Stimulated activated CD4-positive, alpha-beta T cell treated with anti-CD3 and anti-CD28 coated beads, Interleukin-2, amount 100 ng/mL, for 24 hours (primary cell): ENCODE measurements around the gene DDX46.
"Not testable (repeated sequence)": the region's sequence is repeated elsewhere in the genome, so short reads cannot be mapped to it uniquely, and the experiment has no call there.

Source experiments
- DNase-seq, 2 donors: peaks; one replicate each; pipeline ENCODE4 v3.0.0-alpha.2; 2020

Gene DDX46

DNA sequence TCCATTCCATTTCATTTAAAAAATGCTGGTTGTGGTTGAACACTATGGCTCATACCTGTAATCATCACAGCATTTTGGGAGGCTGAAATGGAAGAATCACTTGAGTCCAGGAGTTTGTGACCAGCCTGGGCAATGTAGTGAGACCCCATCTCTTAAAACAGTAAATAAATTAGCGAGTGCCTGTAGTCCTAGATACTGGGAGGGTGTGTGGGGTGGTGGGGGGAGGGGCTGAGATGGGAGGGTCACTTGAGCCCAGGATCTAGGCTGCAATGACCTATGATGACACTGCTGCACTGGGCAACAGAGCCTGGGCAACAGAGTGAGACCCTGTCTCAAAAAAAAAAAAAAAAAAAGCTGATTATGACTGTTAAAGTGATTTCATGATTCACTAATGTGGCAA is 29.1 kb downstream of the DDX46 start:
- DNase-seq: no peak

DNA sequence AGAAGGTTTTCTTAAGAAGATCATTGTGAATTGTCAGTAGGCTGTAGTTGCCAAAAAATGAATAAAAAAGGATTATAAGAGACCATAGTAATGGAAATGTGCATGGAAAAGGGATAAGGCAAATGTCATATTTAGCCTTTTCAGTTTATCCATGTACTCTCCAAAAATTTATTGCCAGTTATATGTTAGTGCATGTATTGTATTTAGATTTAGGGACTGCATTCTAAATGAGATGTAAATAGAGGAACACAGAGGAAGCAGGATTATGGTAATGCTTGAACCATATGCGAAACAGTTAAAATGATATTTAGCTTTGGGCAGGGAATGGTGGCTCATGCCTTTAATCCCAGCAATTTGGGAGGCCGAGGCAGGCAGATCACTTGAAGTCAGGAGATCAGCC is 33.0 kb downstream of the DDX46 start:
- no peak for DNase-seq

DNA sequence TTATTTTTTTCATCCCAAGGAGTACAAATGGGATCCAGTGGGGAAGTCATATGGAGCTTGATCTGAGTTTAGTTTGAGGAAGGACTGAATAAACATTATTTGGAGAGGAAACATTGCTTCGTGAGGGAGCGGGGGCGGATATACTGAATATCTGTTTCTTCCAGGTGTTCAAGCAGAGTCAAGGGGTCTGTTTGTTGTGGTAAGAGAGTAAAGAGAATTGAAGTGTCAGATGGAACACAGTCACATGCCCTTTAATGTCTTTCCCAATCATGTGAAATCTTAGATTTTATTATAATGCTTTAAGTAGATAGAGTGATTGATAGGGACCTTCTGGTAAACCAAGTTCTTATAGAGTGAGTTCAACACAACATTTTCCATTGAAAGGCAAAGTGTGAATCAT is 33.7 kb downstream of the DDX46 start:
- no peak for DNase-seq

DNA sequence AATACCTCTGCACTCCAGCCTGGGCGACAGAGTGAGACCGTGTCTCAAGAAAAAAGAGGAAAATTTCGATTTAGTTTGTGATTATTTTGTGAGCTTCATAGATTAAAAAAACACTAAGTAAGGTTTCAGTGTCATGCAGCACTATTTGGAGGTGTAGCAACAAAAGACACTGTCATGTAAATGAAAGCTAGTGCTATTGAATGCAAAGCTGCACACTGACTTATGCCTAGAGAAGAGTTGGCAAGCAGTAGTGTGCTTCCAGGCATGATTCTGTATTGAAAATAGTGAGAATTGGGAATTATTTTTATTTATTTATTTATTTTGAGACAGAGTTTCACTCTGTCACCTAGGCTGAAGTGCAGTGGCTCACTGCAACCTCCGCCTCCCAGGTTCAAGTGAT is 34.5 kb downstream of the DDX46 start:
- DNase-seq: no peak

DNA sequence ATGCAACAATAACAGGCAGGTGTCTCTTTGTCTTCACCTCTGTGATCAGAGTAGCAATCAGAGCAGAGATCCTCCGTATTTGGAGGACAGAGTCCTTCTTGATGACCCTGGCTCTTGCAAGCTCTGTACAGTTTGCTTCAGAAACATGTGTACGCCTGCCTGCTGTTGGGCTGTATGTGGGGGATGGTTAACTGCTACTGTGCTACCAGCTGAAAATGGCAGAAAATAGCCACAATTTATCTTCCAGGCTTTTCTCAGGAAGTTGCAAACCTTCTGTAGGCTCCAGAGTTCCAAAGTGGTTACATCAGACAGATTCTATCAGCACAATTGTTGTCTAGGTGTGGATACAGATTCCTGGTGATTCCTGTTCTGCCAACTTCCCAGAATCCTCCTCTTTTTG is 35.5 kb downstream of the DDX46 start:
- DNase-seq: no peak

DNA sequence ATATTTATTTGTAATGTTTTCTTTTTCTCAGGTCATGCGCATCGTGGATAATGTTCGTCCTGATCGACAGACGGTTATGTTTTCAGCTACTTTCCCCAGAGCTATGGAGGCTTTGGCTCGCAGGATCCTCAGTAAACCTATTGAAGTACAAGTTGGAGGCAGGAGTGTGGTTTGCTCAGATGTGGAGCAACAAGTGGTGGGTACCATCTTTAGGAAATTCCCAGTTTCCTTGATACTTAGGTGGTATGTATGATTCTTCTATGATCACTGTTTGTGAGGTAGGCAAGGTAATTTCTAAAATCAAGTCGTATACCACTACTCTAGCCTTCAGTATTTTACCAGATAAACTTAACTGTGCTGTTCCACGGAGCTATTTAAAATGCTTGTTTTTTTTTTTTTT is 36.2 kb downstream of the DDX46 start:
- no peak for DNase-seq

DNA sequence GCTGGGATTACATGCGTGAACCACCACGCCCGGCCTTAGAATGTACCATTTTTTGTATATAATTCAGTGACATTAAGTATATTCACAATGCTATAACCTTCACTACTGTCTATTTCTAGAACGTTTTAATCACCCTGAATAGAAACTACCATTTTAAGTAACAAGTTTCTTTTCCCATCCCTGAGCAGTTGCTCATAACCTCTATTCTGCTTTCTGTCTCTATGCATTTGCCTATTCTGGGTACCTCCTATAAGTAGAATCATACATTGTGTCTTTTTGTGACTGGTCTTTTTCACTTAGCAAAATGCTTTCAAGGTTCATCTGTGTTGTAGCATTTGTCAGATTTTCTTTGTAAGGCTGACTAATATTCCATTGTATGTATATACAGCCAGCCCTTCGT is 39.9 kb downstream of the DDX46 start:
- DNase-seq: no peak

DNA sequence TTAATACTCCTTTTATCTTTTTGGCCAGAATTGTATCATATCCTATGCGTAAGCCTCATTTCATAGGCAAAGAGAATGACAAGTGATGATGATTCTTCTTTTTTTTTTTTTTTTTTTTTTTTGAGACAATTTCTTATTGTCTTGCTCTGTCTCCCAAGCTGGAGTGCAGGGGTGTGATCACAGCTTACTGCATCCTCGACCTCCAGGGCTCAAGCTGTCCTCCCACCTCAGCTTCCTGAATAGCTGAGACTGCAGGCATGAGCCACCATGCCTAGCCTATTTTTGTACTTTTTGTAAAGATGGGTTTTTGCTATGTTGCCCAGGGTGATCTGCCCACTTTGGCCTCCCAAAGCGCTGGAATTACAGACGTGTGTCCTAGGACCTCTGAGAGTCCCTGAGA is 45.2 kb downstream of the DDX46 start:
- no peak for DNase-seq

DNA sequence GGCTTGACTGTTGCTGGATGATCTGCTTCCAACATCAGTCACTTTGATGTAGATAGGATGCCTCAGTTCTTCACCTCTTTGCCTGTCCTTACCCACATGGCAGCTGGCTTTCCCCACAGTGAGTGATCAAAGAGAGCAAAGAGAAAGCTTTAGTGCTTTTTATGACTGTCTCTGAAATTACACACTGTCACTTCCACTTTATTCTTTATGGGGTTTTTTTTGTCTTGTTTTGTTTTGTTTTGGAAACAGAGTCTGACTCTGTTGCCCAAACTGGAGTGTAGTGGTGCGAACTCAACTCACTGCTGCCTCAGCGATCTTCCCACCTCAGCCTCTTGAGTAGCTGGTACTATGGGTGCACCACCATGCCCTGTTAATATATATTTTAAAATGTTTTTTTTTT is 54.8 kb downstream of the DDX46 start:
- DNase-seq: no peak

DNA sequence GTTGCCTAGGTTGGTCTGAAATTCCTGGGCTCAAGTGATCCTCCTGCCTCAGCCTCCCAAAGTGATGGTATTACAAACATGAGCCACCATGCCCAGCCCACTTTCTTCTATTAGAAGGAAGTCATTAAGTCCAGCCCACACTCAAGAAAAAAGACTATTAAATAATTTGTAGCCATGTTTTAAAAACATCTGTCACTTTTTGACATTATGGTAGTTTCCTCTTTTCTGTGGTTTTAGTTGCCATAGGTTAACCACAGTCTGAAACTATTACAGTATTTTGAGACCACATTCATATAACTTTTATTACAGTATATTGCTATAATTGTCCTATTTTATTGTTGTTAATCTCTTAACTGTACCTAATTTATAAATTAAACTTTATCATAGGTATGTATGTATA is 55.2 kb downstream of the DDX46 start:
- no peak for DNase-seq

DNA sequence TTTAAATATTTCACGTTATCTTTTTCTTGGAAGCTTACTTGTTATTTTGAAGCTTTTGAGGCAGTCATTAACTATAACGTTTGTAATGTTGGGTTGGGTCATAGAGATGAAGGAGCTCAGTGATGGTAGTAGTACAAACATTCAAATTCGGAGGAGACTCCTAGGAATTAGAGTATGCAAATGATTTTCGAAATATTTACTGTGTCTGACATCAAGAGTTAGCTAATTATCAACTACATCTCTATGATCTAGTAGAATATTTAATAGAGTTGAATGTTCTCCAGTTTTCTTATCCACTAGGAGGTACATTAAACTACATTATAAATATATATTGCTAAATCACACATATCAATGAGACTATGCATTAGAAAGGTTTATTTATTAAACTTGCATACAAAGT is 58.4 kb downstream of the DDX46 start:
- DNase-seq: no peak

DNA sequence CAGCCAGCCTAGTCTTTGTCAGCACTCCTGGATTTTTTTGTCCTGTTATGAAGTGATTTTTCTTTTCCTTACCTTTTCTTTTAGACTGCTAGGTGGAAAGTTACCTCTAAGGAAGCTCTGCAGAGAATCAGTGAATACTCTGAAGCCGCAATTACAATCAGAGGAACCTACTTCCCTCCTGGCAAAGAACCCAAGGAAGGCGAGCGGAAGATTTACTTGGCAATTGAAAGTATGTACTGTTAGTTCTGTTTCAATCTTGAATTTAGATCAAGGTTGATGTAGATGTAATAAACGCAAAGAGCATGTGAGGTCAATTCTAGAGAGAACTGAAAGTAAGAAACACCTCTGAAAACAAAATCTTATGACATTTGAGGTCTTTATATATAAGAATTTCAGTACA is 60.2 kb downstream of the DDX46 start:
- no peak for DNase-seq

DNA sequence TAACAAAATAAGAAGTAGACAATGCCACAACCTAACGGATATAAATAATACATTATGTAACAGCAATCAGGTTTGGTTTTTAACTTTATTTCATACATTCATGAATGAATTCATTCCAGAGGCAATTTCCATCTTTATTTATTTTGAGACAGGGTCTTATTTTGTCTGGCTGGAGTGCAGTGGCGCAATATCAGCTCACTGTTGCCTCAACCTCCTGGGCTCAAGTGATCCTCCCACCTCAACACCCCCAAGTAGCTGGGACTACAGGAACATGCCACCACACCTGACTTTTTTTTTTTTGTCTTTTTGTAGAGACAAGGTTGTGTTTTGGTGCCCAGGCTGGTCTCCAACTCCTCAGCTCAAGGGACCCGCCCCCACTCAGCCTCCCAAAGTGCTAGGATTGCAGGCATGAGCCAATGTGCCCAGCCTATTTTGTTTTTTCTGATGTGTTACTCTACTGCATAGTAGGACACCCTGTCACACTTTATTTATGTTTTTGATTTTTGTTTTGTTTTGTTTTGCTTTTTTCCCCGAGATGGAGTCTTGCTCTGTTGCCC is 60.9 kb downstream of the DDX46 start:
- DNase-seq: no peak

DNA sequence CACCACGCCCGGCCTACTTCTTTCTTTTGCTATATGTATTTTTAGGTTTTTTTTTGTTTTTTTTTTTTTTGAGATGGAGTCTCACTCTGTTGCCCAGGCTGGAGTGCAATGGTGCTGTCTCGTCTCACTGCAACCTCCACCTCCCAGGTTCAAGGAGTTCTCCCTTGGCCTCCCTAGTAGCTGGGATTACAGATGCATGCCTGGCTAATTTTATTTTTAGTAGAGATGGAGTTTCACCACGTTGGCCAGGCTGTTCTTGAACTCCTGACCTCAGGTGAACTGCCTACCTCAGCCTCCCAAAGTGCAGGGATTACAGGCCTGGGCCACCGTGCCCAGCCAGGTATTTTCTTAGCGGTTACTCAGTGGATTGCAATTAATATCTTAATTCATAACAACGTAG is 63.3 kb downstream of the DDX46 start:
- DNase-seq: no peak

DNA sequence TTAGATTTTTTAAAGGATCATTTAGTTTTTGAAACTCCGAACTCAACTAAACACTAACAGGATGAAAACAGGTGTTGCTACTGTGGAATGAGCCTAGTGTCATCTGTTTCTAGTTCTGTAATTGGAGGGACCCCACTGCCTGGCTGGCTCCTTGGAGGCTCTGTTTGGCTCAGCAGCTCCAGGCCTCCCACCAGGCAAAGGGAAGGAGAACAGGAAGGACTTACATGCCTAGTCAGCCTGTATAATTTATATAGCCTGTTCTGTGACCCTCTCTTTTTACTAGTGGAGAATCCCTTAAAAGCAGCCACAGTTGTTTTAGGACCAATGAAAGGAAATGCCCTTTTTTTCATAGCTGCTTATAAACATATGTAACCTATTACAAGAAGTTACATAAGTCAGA is 66.1 kb downstream of the DDX46 start:
- no peak for DNase-seq

DNA sequence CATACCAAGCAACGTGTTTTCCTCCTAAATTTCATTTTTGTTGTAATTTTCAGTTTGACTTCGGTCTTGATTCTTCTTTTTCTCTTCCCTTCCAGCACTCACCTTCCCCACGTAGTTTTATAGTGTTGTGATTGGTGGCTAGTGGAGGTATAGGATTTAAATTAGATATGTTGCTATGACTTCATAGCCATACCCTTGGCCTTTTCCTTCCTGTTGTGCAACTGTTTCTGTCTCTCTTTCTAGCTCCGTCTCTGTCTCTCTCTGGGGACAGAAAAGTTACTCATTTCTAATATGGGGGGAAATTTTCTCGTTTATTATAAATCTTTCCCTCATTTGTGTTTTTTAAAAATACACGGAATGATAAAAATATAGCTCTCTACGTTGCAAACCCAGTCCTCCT is 66.6 kb downstream of the DDX46 start:
- DNase-seq: no peak

DNA sequence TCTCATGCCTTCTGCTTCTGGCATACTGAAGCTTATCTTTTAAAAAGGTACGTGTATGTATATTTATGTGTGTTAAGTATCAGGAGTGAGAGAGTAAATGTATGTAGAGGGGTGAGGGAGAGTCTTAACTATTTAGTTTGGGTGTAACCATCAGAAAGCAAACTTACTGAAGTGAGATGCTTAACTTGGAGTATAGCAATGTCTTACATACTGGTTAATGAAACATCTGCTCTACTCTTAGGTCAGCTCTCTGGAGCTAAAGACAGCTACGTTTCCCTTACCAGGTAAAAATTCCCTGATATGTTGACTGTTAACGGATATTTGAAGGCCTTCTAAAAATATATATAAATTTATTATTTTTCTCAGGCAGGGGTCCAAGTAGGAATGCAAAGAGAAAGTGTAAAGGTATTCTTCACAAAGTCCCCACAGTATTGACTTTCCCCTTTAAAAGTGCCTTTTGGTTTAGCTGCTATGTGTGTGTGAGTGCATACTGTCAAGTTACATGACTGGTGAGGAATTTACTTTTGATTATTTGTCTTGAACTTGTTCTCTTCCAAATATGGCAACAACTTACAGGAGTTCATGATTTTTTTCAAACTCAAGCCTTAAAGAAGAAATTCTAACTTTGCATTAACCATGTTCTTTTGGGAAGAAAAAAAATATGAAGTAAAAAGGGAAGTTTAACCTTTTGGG is 74.9 kb downstream of the DDX46 start:
- no peak for DNase-seq

DNA sequence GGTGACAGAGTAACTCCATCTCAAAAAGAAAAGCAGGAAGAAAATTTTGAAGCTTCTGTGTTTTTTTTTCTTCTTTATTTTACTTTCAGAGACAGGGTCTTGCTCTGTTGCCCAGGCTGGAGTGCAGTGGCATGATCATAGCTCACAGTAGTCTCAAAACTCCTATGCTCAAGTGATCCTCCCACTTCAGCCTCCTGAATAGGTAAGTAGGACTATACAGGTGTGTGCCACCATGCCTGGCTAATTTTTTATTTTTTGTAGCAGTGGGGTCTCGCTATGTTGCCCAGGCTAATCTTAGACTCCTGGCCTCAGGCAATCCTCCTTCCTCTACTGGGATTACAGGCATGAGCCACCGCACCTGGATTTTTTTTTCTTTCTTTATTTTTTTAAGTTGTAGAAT is 77.0 kb downstream of the DDX46 start:
- DNase-seq: no peak

DNA sequence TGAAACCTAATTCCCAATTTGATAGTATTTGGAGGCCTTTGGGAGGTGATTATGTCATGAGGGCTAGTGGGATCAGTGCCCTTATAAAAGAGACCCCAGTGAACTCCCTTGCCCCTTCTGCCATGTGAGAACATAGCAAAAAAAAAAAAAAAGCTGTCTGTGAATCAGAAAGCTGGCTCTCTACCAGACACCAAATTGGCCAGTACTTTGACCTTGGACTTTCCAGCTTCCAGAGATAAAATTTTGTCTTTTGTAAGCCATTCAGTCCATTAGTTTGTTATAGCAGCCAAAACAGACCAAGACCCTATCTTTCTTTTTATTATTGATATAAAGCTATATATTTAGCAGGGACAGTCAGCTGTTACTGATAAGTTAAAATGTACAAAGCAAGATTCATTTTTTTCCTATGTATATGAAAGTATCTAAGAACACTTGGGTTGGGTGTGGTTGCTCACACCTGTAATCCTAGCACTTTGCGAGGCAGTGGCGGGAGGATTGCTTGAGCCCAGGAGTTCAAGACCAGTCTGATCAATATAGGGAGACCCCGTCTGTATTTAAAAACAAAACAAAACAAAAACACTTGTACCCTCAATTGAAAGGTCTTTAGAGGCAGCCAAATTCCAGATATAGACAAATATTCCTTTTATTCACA is 79.1 kb downstream of the DDX46 start:
- no peak for DNase-seq

DNA sequence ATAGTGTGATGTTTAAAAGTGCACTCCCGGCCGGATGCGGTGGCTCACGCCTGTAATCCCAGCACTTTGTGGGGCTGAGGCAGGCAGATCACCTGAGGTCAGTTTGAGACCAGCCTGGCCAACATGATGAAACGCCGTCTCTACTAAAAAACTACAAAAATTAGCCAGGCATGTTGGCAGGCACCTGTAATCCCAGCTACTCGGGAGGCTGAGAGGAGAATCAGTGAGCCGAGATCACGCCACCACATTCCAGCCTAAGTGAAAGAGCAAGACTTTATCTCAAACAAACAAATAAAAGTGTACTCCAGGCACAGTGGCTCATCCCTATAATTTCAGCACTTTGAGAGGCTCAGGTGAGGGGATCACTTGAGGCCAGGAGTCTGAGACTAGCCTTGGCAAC is 79.8 kb downstream of the DDX46 start:
- DNase-seq: not testable (repeated sequence)

DNA sequence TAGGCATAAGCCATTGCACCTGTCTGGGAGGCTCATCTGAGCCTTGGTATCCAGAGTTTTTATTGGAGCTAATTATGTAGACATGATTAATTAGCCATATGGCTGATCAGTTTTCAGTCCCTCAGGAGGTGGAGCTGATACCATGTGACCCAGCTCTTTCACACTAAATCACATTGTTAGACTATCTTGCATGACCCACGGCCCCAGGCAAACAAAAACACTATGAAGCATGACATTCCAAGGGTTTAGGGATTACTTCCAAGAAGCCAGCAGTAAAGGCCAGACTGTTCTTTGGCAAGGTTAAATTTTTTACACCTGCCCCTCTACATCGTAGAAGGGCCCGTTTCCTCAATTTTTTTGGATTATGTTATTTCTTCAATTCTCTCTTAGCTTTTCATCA is 82.2 kb downstream of the DDX46 start:
- no peak for DNase-seq

DNA sequence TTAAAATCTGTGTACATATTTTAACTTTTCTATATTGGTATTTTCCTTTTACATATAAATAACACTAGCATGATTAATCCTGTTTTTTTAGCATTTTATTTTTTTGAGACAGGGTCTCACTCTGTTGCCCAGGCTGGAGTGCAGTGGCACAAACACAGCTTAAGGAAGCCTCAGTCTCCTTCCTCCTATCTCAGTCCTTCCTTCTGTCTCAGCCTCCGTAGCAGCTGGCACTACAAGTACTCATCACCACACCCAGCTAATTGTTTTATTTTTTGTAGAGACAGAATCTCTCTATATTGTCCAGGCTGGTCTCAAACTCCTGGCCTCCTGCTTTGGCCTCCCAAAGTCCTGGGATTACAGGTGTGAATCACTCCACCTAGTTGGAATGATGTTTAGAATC is 85.7 kb downstream of the DDX46 start:
- DNase-seq: no peak

DNA sequence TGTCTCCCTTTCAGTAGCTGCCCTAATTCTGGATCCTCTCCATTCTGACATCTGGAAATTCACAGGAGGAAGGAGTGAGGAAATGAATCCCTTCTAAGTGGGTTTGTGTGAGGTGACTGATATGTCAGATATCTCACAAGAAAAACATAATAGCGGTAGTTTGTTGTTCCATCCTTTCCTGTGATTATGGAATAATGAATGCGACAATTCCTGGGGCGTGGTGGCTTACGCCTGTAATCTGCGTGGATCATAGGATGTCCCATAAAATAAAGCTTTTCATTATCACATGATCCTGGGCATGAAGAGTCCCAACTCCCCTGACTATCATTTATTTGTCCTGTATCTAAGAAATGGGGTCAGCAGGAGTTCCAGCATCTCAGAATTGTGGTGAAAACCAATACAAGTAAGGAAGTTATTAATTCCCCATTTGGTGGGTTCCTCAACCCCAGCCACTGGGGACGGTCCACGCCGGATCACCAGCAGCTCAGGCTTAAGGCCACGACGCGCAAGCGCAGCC is 86.8 kb downstream of the DDX46 start:
- DNase-seq: no peak

DNA sequence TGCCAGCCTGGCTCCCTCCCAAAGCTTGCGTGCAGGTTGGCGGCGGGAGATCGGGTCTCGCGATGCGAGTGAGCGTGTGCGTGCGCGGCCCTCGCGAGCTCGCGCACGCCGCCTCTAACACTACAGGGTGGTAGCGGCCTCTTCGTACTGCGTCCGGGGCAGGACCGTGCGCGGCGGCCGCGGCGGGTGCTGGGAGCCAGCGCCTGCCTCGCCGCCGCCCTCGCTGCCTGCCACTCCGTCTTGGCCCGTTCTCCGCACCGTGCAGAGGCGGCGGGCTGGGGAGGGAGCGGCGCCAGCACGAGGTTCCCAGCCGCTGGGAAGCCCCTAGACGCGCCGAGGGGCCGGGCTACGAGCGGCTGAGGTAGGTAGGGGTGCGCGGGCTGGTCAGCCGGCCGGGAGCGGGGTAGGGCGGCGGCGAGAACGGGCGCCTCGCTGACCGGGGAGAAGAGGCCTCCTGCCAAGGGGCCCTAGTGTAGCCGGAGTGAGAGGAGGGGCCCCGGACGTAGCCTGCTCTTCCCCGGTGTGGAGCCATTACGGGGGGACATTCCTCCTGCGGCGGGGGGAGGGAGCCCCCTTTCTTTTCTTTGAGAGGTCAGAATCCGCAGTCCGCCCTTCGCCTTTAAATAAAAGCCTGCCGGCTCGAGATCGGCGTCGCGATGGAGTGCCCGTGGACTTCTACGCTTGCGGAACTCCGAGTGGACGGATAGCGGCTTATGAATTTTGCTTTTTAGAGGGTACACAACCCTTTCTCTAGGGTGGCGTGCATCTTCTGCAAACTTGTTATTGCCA is 87.5 kb downstream of the DDX46 start, which contains the start of gene C5orf24:
TSS of gene C5orf24 (plus strand) at position 117 of the 789 bp plus-strand sequence. CDS start 8,933 bp downstream, outside the sequence.
- DNase-seq: peak; percentile 89 to 92
